ENCODE results near the gene UGDH. TPM values are rescaled to one million over a fixed set of nuclear protein-coding genes. Genes with fewer than 3 reads are reported as not detected.

Gene UGDH
- total RNA-seq, 1 donor from 2014 or later: 128 TPM

DNA sequence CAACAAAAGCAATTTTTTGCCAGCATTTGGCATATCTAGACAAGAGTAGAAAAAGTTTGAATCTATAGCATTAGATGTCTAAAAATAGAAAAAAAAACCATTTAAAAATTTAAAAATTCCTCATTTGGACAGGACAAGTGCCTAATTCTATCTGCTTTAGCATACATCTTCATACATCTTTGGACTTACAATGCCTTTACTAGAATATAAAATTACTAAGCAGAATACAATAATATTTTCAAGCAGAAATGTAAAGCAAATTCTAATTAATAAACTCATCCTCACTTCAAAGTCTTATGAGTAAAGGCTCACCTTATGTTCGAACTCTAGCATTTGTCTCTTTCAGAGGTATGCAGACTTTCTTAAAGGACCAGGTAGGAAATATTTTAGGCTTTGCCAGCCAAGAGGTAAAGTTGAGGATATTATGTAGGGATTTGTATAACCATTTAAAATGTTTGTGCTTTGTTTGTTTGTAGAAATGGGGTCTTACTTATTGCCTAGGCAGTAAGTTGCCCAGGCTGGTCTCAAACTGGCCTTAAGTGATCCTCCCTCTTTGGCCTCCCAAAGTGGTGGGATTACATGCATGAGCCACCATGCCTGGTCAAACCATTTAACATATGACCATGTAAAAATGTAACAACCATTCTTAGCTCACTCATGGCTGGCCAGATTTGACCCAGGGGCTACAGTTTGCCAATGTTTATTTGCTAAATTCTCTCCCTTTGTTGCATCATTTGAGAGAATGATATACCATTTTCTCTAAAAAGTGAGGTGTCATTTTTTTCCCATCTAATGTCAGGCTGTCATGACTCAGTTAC is 29.1 kb downstream of the UGDH start:
- H3K9me3 Mint-ChIP-seq: no peaks in the 10 kb centered on the region
- H3K4me3 Mint-ChIP-seq: no peak overlapping the region
- H3K27ac Mint-ChIP-seq: no peak overlapping the region
- peaks cover 19% of the 10 kb centered on the region for H3K36me3 Mint-ChIP-seq
- TF ChIP-seq, protein P1, sequence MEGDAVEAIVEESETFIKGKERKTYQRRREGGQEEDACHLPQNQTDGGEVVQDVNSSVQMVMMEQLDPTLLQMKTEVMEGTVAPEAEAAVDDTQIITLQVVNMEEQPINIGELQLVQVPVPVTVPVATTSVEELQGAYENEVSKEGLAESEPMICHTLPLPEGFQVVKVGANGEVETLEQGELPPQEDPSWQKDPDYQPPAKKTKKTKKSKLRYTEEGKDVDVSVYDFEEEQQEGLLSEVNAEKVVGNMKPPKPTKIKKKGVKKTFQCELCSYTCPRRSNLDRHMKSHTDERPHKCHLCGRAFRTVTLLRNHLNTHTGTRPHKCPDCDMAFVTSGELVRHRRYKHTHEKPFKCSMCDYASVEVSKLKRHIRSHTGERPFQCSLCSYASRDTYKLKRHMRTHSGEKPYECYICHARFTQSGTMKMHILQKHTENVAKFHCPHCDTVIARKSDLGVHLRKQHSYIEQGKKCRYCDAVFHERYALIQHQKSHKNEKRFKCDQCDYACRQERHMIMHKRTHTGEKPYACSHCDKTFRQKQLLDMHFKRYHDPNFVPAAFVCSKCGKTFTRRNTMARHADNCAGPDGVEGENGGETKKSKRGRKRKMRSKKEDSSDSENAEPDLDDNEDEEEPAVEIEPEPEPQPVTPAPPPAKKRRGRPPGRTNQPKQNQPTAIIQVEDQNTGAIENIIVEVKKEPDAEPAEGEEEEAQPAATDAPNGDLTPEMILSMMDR (conservative IDR thresholded peaks at IDR 0.05): no peak
- H3K27me3 Mint-ChIP-seq: no peaks in the 10 kb centered on the region
- no peak for DNase-seq (ENCODE audit: extremely low spot score, unreplicated experiment)
- H3K4me1 Mint-ChIP-seq (ENCODE audit: unreplicated experiment): no peaks in the 10 kb centered on the region

DNA sequence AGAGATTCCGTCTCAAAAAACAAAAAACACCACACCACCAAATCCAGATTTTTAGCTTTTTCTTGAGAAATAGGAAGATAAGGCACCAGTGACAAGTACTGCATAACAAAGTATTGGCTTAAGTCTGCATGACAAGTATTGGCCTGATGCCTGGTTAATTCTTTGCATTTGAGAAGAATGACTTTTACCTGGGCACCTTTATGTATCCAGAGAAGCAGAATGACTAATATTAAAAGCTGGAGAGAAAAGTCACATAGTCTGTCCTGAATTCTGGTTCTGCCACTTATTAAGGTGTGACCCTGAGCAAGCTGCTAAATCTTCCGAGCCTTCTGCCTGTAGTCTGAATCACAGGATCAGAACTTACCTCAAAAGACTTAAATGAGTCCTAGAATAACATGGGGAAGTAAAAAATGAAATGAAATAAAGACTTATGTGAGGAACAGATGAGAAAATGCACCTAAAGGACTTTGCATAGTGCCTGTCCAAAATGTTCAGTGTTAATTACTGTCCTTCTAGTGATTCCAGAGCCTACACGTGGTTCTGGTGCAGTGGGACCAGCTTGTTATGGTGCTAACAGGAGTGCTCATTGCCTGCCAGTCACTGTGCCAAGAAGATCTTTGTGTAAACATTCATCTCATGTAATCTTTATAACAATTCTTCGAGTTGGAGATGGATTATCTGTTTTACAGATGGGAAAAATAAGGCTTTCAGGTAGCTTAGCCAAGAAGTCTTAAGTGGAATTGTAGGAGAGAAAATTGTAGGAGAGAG is 31.6 kb downstream of the UGDH start:
- H3K9me3 Mint-ChIP-seq: no peaks in the 10 kb centered on the region
- peak overlapping the region; percentile 81 for H3K27ac Mint-ChIP-seq
- no peak overlapping the region for H3K4me3 Mint-ChIP-seq
- peaks cover 7% of the 10 kb centered on the region for H3K36me3 Mint-ChIP-seq
- TF ChIP-seq, protein P1 (conservative IDR thresholded peaks at IDR 0.05): no peak
- H3K27me3 Mint-ChIP-seq: no peaks in the 10 kb centered on the region
- no peaks in the 10 kb centered on the region for H3K4me1 Mint-ChIP-seq (ENCODE audit: unreplicated experiment)
- no peak for DNase-seq (ENCODE audit: extremely low spot score, unreplicated experiment)

DNA sequence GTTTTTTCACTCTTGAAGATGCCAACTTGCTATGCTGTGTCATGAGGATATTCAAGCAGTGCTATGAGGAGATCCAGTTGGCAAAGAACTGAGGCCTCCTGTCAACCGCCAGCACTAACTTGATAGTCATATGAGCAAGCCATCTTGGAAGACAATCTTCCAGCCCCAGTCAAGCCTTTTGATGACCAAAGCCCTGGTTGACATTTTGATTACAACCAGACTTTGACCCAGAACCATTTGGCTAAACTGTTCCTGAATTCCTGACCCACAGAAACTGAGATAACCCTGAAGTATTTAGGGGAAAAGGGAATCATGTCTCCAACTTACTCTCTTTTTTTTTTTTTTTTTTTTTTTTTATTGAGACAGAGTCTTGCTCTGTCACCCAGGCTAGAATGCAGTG is 32.9 kb downstream of the UGDH start:
- no peaks in the 10 kb centered on the region for H3K4me1 Mint-ChIP-seq (ENCODE audit: unreplicated experiment)
- H3K36me3 Mint-ChIP-seq: peaks cover 3% of the 10 kb centered on the region
- H3K9me3 Mint-ChIP-seq: no peaks in the 10 kb centered on the region
- H3K4me3 Mint-ChIP-seq: no peak overlapping the region
- DNase-seq (ENCODE audit: extremely low spot score, unreplicated experiment): no peak
- TF ChIP-seq, protein P1 (conservative IDR thresholded peaks at IDR 0.05): no peak
- no peak overlapping the region for H3K27ac Mint-ChIP-seq
- H3K27me3 Mint-ChIP-seq: no peaks in the 10 kb centered on the region

DNA sequence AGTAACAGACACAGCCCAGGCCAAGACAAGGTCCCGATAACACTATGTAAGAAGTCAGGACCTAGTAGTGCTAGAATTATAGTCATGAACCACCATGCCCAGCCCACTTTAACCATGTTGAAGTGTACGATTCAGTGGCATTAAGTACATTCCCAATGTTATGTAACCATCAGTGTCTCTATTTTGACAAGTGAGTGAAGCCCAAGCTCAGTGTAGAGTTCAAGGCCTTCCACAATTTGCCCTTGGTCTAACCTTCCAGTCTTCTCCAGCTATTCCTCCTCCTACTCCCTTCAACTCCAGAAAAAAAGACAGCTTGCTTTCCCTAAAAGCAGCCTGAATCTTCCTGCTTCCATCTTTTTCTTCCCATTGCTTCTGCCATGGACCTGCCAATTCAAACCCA is 36.9 kb downstream of the UGDH start:
- no peak for DNase-seq (ENCODE audit: extremely low spot score, unreplicated experiment)
- Mint-ChIP-seq H3K4me1 (ENCODE audit: unreplicated experiment) (no peaks in the 10 kb centered on the region), H3K36me3 (no peaks in the 10 kb centered on the region), H3K27ac (no peak overlapping the region), H3K4me3 (no peak overlapping the region), H3K27me3 (no peaks in the 10 kb centered on the region), H3K9me3 (no peaks in the 10 kb centered on the region)
- TF ChIP-seq, protein P1 (conservative IDR thresholded peaks at IDR 0.05): no peak

DNA sequence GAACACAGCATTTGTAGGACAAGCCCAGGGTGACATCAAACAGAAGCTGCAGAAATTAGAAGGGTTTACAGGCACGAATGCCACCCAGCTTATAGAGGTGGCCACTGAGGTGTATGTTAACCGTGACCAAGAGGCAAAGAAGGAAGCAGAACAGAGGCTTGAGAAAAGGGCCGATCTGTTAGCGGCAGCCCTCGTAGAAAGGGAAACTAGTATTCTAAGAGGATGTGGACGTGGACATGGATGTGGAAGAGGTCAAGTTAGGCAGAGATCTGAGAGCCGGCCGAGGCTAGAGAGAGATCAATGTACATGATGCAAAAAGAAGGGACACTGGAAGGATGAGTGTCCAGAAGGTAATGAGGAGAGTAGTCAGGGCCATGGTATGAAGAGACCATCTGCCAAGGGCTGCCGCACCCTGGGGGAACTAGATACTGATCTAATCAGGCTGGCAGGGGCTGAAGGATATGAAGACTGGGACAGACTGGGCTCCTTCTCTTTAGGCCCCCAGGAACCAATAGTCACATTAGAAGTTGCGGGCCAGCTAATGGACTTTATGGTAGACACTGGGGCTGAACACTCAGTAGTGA is 40.9 kb downstream of the UGDH start:
- no peaks in the 10 kb centered on the region for H3K4me1 Mint-ChIP-seq (ENCODE audit: unreplicated experiment)
- H3K4me3 Mint-ChIP-seq: no peak overlapping the region
- DNase-seq (ENCODE audit: extremely low spot score, unreplicated experiment): peak; percentile 22
- no peaks in the 10 kb centered on the region for H3K9me3 Mint-ChIP-seq
- no peaks in the 10 kb centered on the region for H3K36me3 Mint-ChIP-seq
- no peak overlapping the region for H3K27ac Mint-ChIP-seq
- no peaks in the 10 kb centered on the region for H3K27me3 Mint-ChIP-seq
- TF ChIP-seq, protein P1 (conservative IDR thresholded peaks at IDR 0.05): no peak

Measured in type B pancreatic cell (in vitro differentiated cells).